Neural crest cell (in vitro differentiated cells): ENCODE data around the gene TEX14. TPM values are rescaled to one million over a fixed set of nuclear protein-coding genes. Genes with fewer than 3 reads are reported as not detected.
A peak's percentile ranks its signal among the peaks of the same experiment; 100 is the strongest.

ENCODE experiments used
- DNase-seq: peaks from one replicate; pipeline ENCODE4 v3.0.0; 2021; ENCODE audit warnings: low read depth, mixed read lengths, low spot score
- H3K27ac Mint-ChIP-seq: one replicate; pipeline ENCODE4 v1.8.0; 2021; ENCODE audit warnings: mild to moderate bottlenecking, mixed read lengths; ENCODE audit not compliant: unreplicated experiment
- H3K27me3 Mint-ChIP-seq: 2 replicates; pipeline ENCODE4 v1.8.0; 2021; ENCODE audit warnings: low read depth, mild to moderate bottlenecking, mixed read lengths
- H3K36me3 Mint-ChIP-seq: 2 replicates; pipeline ENCODE4 v1.8.0; 2021; ENCODE audit warnings: low read depth, mild to moderate bottlenecking, mixed read lengths
- H3K4me1 Mint-ChIP-seq: 2 replicates; pipeline ENCODE4 v1.8.0; 2021; ENCODE audit warnings: mixed read lengths
- H3K4me3 Mint-ChIP-seq: one replicate; pipeline ENCODE4 v1.8.0; 2021; ENCODE audit warnings: mild to moderate bottlenecking, mixed read lengths
- H3K9me3 Mint-ChIP-seq: 2 replicates; pipeline ENCODE4 v1.8.0; 2021; ENCODE audit warnings: mixed read lengths
- total RNA-seq: library from RNA; stranded (reverse); gene quantifications from 2 replicates; pipeline ENCODE4 v1.2.1, GENCODE V29; 2021
- TF ChIP-seq, protein P1 (sequence below): fragments of 200-600 bp; sonication (generic); conservative IDR thresholded peaks from 2 replicates; pipeline ENCODE4 v1.5.0; 2021; ENCODE audit warnings: antibody characterized with exemption, mild to moderate bottlenecking

Gene TEX14
- total RNA-seq, 1 donor from 2014 or later, result 0.21 TPM

DNA sequence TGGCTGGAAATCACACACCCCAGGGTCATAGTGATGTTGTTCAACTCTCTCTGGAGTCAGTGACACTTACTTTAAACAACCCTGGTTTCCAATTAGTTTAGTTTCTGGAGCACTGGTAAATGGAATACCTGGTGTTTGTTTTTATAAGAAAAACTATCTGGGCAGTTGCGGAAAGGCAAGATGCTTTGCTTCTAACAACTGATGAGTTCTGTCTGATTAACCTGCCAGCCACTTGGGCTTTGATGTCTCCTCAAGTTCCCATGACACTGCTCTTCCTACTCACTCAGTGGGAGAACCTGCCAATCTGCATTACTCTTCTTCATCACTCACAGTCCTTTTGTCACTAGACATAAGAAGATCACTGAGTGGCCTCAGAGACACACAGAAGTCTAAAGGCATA is 98.7 kb downstream of the TEX14 start:
- H3K27ac Mint-ChIP-seq, result no peak overlapping the region
- H3K4me1 Mint-ChIP-seq, result no peaks in the 10 kb centered on the region
- no peaks in the 10 kb centered on the region for H3K36me3 Mint-ChIP-seq
- H3K4me3 Mint-ChIP-seq, result no peak overlapping the region
- DNase-seq, result no peak
- TF ChIP-seq, protein P1, sequence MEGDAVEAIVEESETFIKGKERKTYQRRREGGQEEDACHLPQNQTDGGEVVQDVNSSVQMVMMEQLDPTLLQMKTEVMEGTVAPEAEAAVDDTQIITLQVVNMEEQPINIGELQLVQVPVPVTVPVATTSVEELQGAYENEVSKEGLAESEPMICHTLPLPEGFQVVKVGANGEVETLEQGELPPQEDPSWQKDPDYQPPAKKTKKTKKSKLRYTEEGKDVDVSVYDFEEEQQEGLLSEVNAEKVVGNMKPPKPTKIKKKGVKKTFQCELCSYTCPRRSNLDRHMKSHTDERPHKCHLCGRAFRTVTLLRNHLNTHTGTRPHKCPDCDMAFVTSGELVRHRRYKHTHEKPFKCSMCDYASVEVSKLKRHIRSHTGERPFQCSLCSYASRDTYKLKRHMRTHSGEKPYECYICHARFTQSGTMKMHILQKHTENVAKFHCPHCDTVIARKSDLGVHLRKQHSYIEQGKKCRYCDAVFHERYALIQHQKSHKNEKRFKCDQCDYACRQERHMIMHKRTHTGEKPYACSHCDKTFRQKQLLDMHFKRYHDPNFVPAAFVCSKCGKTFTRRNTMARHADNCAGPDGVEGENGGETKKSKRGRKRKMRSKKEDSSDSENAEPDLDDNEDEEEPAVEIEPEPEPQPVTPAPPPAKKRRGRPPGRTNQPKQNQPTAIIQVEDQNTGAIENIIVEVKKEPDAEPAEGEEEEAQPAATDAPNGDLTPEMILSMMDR, result no peak
- no peaks in the 10 kb centered on the region for H3K27me3 Mint-ChIP-seq
- H3K9me3 Mint-ChIP-seq, result no peaks in the 10 kb centered on the region

DNA sequence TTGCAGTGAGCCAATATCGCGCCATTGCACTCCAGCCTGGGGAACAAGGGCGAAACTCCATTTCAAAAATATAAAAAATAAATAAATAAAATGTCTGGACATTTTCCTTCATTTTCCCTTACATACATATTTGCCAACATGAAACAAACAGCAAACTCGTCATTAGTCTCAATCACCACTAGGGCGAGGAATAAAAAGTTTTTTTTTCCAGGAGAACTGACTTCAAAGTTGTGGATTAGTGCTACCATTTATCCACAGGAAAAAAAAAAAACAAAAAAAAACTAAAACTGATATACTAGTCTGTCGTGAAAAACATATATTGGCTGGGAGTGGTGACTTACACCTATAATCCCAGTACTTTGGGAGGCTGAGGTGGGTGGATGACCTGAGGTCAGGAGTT is 100.4 kb downstream of the TEX14 start:
- Mint-ChIP-seq H3K27ac (no peak overlapping the region), H3K36me3 (no peaks in the 10 kb centered on the region), H3K4me3 (no peak overlapping the region), H3K4me1 (no peaks in the 10 kb centered on the region), H3K27me3 (peaks cover 6% of the 10 kb centered on the region), H3K9me3 (no peaks in the 10 kb centered on the region)
- TF ChIP-seq, protein P1, result peak; percentile 57
- no peak for DNase-seq

GRCh38 chr17:58590377-58590776 is 101.5 kb downstream of the TEX14 start:
- no peak overlapping the region for H3K27ac Mint-ChIP-seq
- H3K4me3 Mint-ChIP-seq, result no peak overlapping the region
- H3K4me1 Mint-ChIP-seq, result no peaks in the 10 kb centered on the region
- H3K36me3 Mint-ChIP-seq, result no peaks in the 10 kb centered on the region
- H3K27me3 Mint-ChIP-seq, result peaks cover 12% of the 10 kb centered on the region
- TF ChIP-seq, protein P1, result no peak
- H3K9me3 Mint-ChIP-seq, result no peaks in the 10 kb centered on the region
- DNase-seq, result no peak

DNA sequence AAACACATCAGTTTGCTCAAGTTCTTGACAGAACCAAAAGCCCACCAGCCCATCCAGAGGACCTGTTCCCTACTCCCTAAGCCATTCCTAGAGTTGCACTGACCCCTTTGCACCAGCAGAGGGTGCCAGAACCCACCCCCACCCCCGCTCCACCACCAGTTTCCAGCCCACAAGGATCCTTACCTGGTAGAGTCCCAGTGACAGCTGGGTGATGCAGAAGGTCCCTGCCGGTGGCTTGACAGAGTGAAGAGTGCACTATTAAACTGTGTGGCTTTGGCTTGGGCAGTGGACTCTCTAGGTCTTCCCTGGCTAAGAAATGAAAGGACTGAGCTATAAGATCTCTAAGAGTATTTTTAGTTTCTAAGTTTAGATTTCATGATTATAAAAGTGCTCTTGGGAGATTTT is 104.1 kb downstream of the TEX14 start:
- H3K36me3 Mint-ChIP-seq, result no peaks in the 10 kb centered on the region
- peak overlapping the region; percentile 89 for H3K27ac Mint-ChIP-seq
- peaks cover 25% of the 10 kb centered on the region for H3K27me3 Mint-ChIP-seq
- no peaks in the 10 kb centered on the region for H3K4me1 Mint-ChIP-seq
- DNase-seq, result peak; percentile 44
- TF ChIP-seq, protein P1, result peak; percentile 89
- no peak overlapping the region for H3K4me3 Mint-ChIP-seq
- no peaks in the 10 kb centered on the region for H3K9me3 Mint-ChIP-seq

GRCh38 chr17:58586009-58586644 is 105.7 kb downstream of the TEX14 start:
- H3K27ac Mint-ChIP-seq, result no peak overlapping the region
- no peak overlapping the region for H3K4me3 Mint-ChIP-seq
- no peaks in the 10 kb centered on the region for H3K9me3 Mint-ChIP-seq
- no peak for DNase-seq
- H3K4me1 Mint-ChIP-seq, result no peaks in the 10 kb centered on the region
- TF ChIP-seq, protein P1, result no peak
- H3K36me3 Mint-ChIP-seq, result no peaks in the 10 kb centered on the region
- peaks cover 29% of the 10 kb centered on the region for H3K27me3 Mint-ChIP-seq
